ENCODE measurements around the gene BRD1. TPM values are rescaled to one million over a fixed set of nuclear protein-coding genes. Genes with fewer than 3 reads are reported as not detected.

Gene BRD1
- total RNA-seq, 1 donor from 2014 or later, result 32.4 TPM

GRCh38 chr22:49734882-49735281 is 92.8 kb downstream of the BRD1 start:
- Histone ChIP-seq H3K36me3 (ENCODE audit: insufficient read depth, low read length) (no peaks in the 10 kb centered on the region), H3K4me3 (ENCODE audit: insufficient read depth, low read depth, low read length) (no peak overlapping the region), H3K27me3 (ENCODE audit: insufficient read depth, low read length) (peaks cover 2% of the 10 kb centered on the region), H3K4me1 (ENCODE audit: insufficient read depth, low read length) (no peaks in the 10 kb centered on the region), H3K79me2 (ENCODE audit: insufficient read depth, low read length) (no peaks in the 10 kb centered on the region), H2AFZ (ENCODE audit: low read depth, low read length) (no peak overlapping the region), H3K27ac (ENCODE audit: low read depth, low read length) (no peak overlapping the region), H4K20me1 (ENCODE audit: insufficient read depth, low read length) (no peaks in the 10 kb centered on the region), H3K4me2 (ENCODE audit: low read length) (no peak overlapping the region), H3K9me3 (ENCODE audit: insufficient read depth, low read depth, low read length) (peaks cover 2% of the 10 kb centered on the region), H3K9ac (ENCODE audit: low read length) (no peak overlapping the region)
- Mint-ChIP-seq H3K36me3 (ENCODE audit: low read depth, unreplicated experiment) (no peaks in the 10 kb centered on the region), H3K27ac (ENCODE audit: unreplicated experiment) (no peak overlapping the region), H3K4me1 (ENCODE audit: low read depth, unreplicated experiment) (no peaks in the 10 kb centered on the region), H3K27me3 (ENCODE audit: low read depth, unreplicated experiment) (peaks cover 49% of the 10 kb centered on the region), H3K4me3 (ENCODE audit: unreplicated experiment) (no peak overlapping the region), H3K9me3 (ENCODE audit: unreplicated experiment) (peaks cover 24% of the 10 kb centered on the region)
- FAIRE-seq, result no peak
- DNase-seq (ENCODE audit: low read depth), result no peak
- TF ChIP-seq, protein P1, sequence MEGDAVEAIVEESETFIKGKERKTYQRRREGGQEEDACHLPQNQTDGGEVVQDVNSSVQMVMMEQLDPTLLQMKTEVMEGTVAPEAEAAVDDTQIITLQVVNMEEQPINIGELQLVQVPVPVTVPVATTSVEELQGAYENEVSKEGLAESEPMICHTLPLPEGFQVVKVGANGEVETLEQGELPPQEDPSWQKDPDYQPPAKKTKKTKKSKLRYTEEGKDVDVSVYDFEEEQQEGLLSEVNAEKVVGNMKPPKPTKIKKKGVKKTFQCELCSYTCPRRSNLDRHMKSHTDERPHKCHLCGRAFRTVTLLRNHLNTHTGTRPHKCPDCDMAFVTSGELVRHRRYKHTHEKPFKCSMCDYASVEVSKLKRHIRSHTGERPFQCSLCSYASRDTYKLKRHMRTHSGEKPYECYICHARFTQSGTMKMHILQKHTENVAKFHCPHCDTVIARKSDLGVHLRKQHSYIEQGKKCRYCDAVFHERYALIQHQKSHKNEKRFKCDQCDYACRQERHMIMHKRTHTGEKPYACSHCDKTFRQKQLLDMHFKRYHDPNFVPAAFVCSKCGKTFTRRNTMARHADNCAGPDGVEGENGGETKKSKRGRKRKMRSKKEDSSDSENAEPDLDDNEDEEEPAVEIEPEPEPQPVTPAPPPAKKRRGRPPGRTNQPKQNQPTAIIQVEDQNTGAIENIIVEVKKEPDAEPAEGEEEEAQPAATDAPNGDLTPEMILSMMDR (IDR thresholded peaks at IDR 0.05; ENCODE audit: insufficient read depth, low read depth, low read length), result no peak
- no peak for TF ChIP-seq EZH2 (IDR thresholded peaks at IDR 0.05; ENCODE audit: insufficient read depth, low read length)

DNA sequence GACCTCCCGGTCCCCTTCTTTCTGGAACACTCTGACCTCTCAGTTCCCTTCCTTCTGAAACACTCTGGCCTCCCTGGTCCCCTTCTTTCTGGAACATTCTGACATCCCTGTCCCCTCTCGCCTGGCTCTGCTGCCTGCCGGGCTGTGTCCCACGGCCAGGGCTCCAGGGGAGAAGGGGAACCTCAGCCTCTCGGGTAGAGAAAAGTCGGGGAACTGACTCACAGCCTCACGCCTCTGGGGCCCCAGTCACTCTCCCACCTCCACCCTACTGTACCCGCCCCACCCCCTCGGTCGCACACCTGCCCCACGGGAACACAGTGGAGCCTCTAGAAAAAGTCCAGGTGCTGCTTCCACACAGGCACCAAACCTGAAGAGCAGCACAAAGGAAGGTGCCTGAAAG is 93.3 kb downstream of the BRD1 start:
- no peak overlapping the region for H3K4me2 ChIP-seq (ENCODE audit: low read length)
- peaks cover 2% of the 10 kb centered on the region for H3K9me3 ChIP-seq (ENCODE audit: insufficient read depth, low read depth, low read length)
- H3K9ac ChIP-seq (ENCODE audit: low read length), result no peak overlapping the region
- H4K20me1 ChIP-seq (ENCODE audit: insufficient read depth, low read length), result no peaks in the 10 kb centered on the region
- H3K4me1 Mint-ChIP-seq (ENCODE audit: low read depth, unreplicated experiment), result no peaks in the 10 kb centered on the region
- no peak for TF ChIP-seq EZH2 (IDR thresholded peaks at IDR 0.05; ENCODE audit: insufficient read depth, low read length)
- TF ChIP-seq, protein P1 (IDR thresholded peaks at IDR 0.05; ENCODE audit: insufficient read depth, low read depth, low read length), result no peak
- peaks cover 50% of the 10 kb centered on the region for H3K27me3 Mint-ChIP-seq (ENCODE audit: low read depth, unreplicated experiment)
- H3K27me3 ChIP-seq (ENCODE audit: insufficient read depth, low read length), result peaks cover 2% of the 10 kb centered on the region
- no peaks in the 10 kb centered on the region for H3K36me3 ChIP-seq (ENCODE audit: insufficient read depth, low read length)
- FAIRE-seq (no peak), DNase-seq (ENCODE audit: low read depth) (no peak)
- peaks cover 20% of the 10 kb centered on the region for H3K9me3 Mint-ChIP-seq (ENCODE audit: unreplicated experiment)
- H3K4me1 ChIP-seq (ENCODE audit: insufficient read depth, low read length), result no peaks in the 10 kb centered on the region
- no peaks in the 10 kb centered on the region for H3K36me3 Mint-ChIP-seq (ENCODE audit: low read depth, unreplicated experiment)
- no peak overlapping the region for H2AFZ ChIP-seq (ENCODE audit: low read depth, low read length)
- H3K27ac ChIP-seq (ENCODE audit: low read depth, low read length), result no peak overlapping the region
- no peaks in the 10 kb centered on the region for H3K79me2 ChIP-seq (ENCODE audit: insufficient read depth, low read length)
- H3K4me3 Mint-ChIP-seq (ENCODE audit: unreplicated experiment), result no peak overlapping the region
- no peak overlapping the region for H3K27ac Mint-ChIP-seq (ENCODE audit: unreplicated experiment)
- no peak overlapping the region for H3K4me3 ChIP-seq (ENCODE audit: insufficient read depth, low read depth, low read length)

GRCh38 chr22:49733631-49734030 is 94.0 kb downstream of the BRD1 start:
- no peaks in the 10 kb centered on the region for H3K9me3 ChIP-seq (ENCODE audit: insufficient read depth, low read depth, low read length)
- H3K36me3 ChIP-seq (ENCODE audit: insufficient read depth, low read length), result no peaks in the 10 kb centered on the region
- Mint-ChIP-seq H3K4me3 (ENCODE audit: unreplicated experiment) (no peak overlapping the region), H3K27ac (ENCODE audit: unreplicated experiment) (no peak overlapping the region), H3K27me3 (ENCODE audit: low read depth, unreplicated experiment) (peaks cover 49% of the 10 kb centered on the region), H3K4me1 (ENCODE audit: low read depth, unreplicated experiment) (no peaks in the 10 kb centered on the region), H3K36me3 (ENCODE audit: low read depth, unreplicated experiment) (no peaks in the 10 kb centered on the region), H3K9me3 (ENCODE audit: unreplicated experiment) (peaks cover 13% of the 10 kb centered on the region)
- DNase-seq (ENCODE audit: low read depth), result no peak
- no peak for FAIRE-seq
- H4K20me1 ChIP-seq (ENCODE audit: insufficient read depth, low read length), result no peaks in the 10 kb centered on the region
- no peak overlapping the region for H3K27ac ChIP-seq (ENCODE audit: low read depth, low read length)
- H3K9ac ChIP-seq (ENCODE audit: low read length), result no peak overlapping the region
- TF ChIP-seq, protein P1 (IDR thresholded peaks at IDR 0.05; ENCODE audit: insufficient read depth, low read depth, low read length), result no peak
- no peak for TF ChIP-seq EZH2 (IDR thresholded peaks at IDR 0.05; ENCODE audit: insufficient read depth, low read length)
- peaks cover 2% of the 10 kb centered on the region for H3K27me3 ChIP-seq (ENCODE audit: insufficient read depth, low read length)
- H3K4me1 ChIP-seq (ENCODE audit: insufficient read depth, low read length), result no peaks in the 10 kb centered on the region
- H3K79me2 ChIP-seq (ENCODE audit: insufficient read depth, low read length), result no peaks in the 10 kb centered on the region
- H3K4me2 ChIP-seq (ENCODE audit: low read length), result no peak overlapping the region
- no peak overlapping the region for H2AFZ ChIP-seq (ENCODE audit: low read depth, low read length)
- no peak overlapping the region for H3K4me3 ChIP-seq (ENCODE audit: insufficient read depth, low read depth, low read length)

Data from astrocyte (in vitro differentiated cells and primary cell).